ENCODE measurements around the gene FLT1. TPM values are rescaled to one million over a fixed set of nuclear protein-coding genes. Genes with fewer than 3 reads are reported as not detected.
A peak's percentile ranks its signal among the peaks of the same experiment; 100 is the strongest.

The FLT1 gene
- total RNA-seq, 1 experiment from 2014 or later: 1.6 TPM

- H3K36me3 ChIP-seq: no peaks in the 10 kb centered on the region
- no peaks in the 10 kb centered on the region for H3K27me3 ChIP-seq (replicated peaks)
- no peak overlapping the region for H3K4me3 ChIP-seq
- H3K4me1 ChIP-seq (replicated peaks): peaks cover 24% of the 10 kb centered on the region
- no peaks in the 10 kb centered on the region for H3K9me3 ChIP-seq (replicated peaks)
- no peak overlapping the region for H3K27ac ChIP-seq
- no peak for DNase-seq (ENCODE audit: low read depth in 1 of 2, low spot score in 2 of 2)
Observed at GRCh38 chr13:28533441-28534166, 38.7 kb upstream of the FLT1 start.

GRCh38 chr13:28533125-28533436 lies 38.2 kb upstream of the FLT1 start:
- peak overlapping the region; percentile 55 for H3K4me3 ChIP-seq

GRCh38 chr13:28532388-28533124 lies 37.6 kb upstream of the FLT1 start:
- DNase-seq (ENCODE audit: low read depth in 1 of 2, low spot score in 2 of 2): peak; percentile 22 to 42
- H3K27me3 ChIP-seq (replicated peaks): no peaks in the 10 kb centered on the region

More at GRCh38 chr13:28533125-28533436, 38.2 kb upstream of the FLT1 start:
- Histone ChIP-seq H3K4me1 (replicated peaks) (peaks cover 24% of the 10 kb centered on the region), H3K27me3 (replicated peaks) (no peaks in the 10 kb centered on the region), H3K9me3 (replicated peaks) (no peaks in the 10 kb centered on the region), H3K36me3 (no peaks in the 10 kb centered on the region), H3K27ac (no peak overlapping the region)
- DNase-seq (ENCODE audit: low read depth in 1 of 2, low spot score in 2 of 2): no peak

GRCh38 chr13:28531845-28532387 lies 37.0 kb upstream of the FLT1 start:
- Histone ChIP-seq H3K4me3 (peak overlapping the region; percentile 55), H3K27ac (peak overlapping the region; percentile 45; the same call in 1 of the 2 replicates), H3K27me3 (replicated peaks) (no peaks in the 10 kb centered on the region), H3K36me3 (no peaks in the 10 kb centered on the region), H3K9me3 (replicated peaks) (no peaks in the 10 kb centered on the region), H3K4me1 (replicated peaks) (peaks cover 24% of the 10 kb centered on the region)
- peak; percentile 24 to 44 for DNase-seq (ENCODE audit: low read depth in 1 of 2, low spot score in 2 of 2)

More at GRCh38 chr13:28532388-28533124, 37.6 kb upstream of the FLT1 start:
- Histone ChIP-seq H3K4me3 (peak overlapping the region; percentile 55), H3K9me3 (replicated peaks) (no peaks in the 10 kb centered on the region), H3K36me3 (no peaks in the 10 kb centered on the region), H3K27ac (no peak overlapping the region; the same call in 1 of the 2 replicates), H3K4me1 (replicated peaks) (peaks cover 24% of the 10 kb centered on the region)

- peak overlapping the region; percentile 55 for H3K4me3 ChIP-seq
- H3K9me3 ChIP-seq (replicated peaks): no peaks in the 10 kb centered on the region
- peaks cover 24% of the 10 kb centered on the region for H3K4me1 ChIP-seq (replicated peaks)
- no peaks in the 10 kb centered on the region for H3K36me3 ChIP-seq
- H3K27ac ChIP-seq: peak overlapping the region; percentile 45
- no peaks in the 10 kb centered on the region for H3K27me3 ChIP-seq (replicated peaks)
- peak; percentile 36 to 41 for DNase-seq (ENCODE audit: low read depth in 1 of 2, low spot score in 2 of 2)
Observed at GRCh38 chr13:28531077-28531844, 36.3 kb upstream of the FLT1 start.

GRCh38 chr13:28530729-28531076 lies 35.8 kb upstream of the FLT1 start:
- no peaks in the 10 kb centered on the region for H3K36me3 ChIP-seq
- peak overlapping the region; percentile 55 for H3K4me3 ChIP-seq
- no peaks in the 10 kb centered on the region for H3K27me3 ChIP-seq (replicated peaks)
- peak overlapping the region; percentile 45 for H3K27ac ChIP-seq
- no peaks in the 10 kb centered on the region for H3K9me3 ChIP-seq (replicated peaks)
- H3K4me1 ChIP-seq (replicated peaks): peaks cover 24% of the 10 kb centered on the region
- DNase-seq (ENCODE audit: low read depth in 1 of 2, low spot score in 2 of 2): no peak

- no peaks in the 10 kb centered on the region for H3K36me3 ChIP-seq
- H3K4me3 ChIP-seq: no peak overlapping the region
- peaks cover 24% of the 10 kb centered on the region for H3K4me1 ChIP-seq (replicated peaks)
- H3K27me3 ChIP-seq (replicated peaks): no peaks in the 10 kb centered on the region
- H3K27ac ChIP-seq: no peak overlapping the region
- DNase-seq (ENCODE audit: low read depth in 1 of 2, low spot score in 2 of 2): no peak
- no peaks in the 10 kb centered on the region for H3K9me3 ChIP-seq (replicated peaks)
Observed at GRCh38 chr13:28529836-28530235, 34.9 kb upstream of the FLT1 start.

- no peaks in the 10 kb centered on the region for H3K36me3 ChIP-seq
- DNase-seq (ENCODE audit: low read depth in 1 of 2, low spot score in 2 of 2): peak in 1 of 2 experiments; percentile 6
- no peaks in the 10 kb centered on the region for H3K9me3 ChIP-seq (replicated peaks)
- H3K4me1 ChIP-seq (replicated peaks): peaks cover 24% of the 10 kb centered on the region
- no peaks in the 10 kb centered on the region for H3K27me3 ChIP-seq (replicated peaks)
- H3K27ac ChIP-seq: no peak overlapping the region
- no peak overlapping the region for H3K4me3 ChIP-seq
Observed at GRCh38 chr13:28528848-28529247, 33.9 kb upstream of the FLT1 start.

GRCh38 chr13:28528388-28528787 lies 33.5 kb upstream of the FLT1 start:
- H3K27ac ChIP-seq: no peak overlapping the region
- no peaks in the 10 kb centered on the region for H3K27me3 ChIP-seq (replicated peaks)
- H3K36me3 ChIP-seq: no peaks in the 10 kb centered on the region
- H3K9me3 ChIP-seq (replicated peaks): no peaks in the 10 kb centered on the region
- no peak for DNase-seq (ENCODE audit: low read depth in 1 of 2, low spot score in 2 of 2)
- peaks cover 24% of the 10 kb centered on the region for H3K4me1 ChIP-seq (replicated peaks)
- H3K4me3 ChIP-seq: no peak overlapping the region

GRCh38 chr13:28527629-28528028 lies 32.7 kb upstream of the FLT1 start:
- no peak overlapping the region for H3K4me3 ChIP-seq
- no peaks in the 10 kb centered on the region for H3K27me3 ChIP-seq (replicated peaks)
- no peak for DNase-seq (ENCODE audit: low read depth in 1 of 2, low spot score in 2 of 2)
- H3K36me3 ChIP-seq: no peaks in the 10 kb centered on the region
- no peak overlapping the region for H3K27ac ChIP-seq
- no peaks in the 10 kb centered on the region for H3K9me3 ChIP-seq (replicated peaks)
- peaks cover 20% of the 10 kb centered on the region for H3K4me1 ChIP-seq (replicated peaks)

GRCh38 chr13:28526876-28527275 lies 31.9 kb upstream of the FLT1 start:
- no peaks in the 10 kb centered on the region for H3K27me3 ChIP-seq (replicated peaks)

GRCh38 chr13:28522871-28523270 lies 27.9 kb upstream of the FLT1 start:
- Histone ChIP-seq H3K4me3 (no peak overlapping the region), H3K27me3 (replicated peaks) (no peaks in the 10 kb centered on the region), H3K9me3 (replicated peaks) (no peaks in the 10 kb centered on the region), H3K4me1 (replicated peaks) (no peaks in the 10 kb centered on the region), H3K36me3 (no peaks in the 10 kb centered on the region), H3K27ac (no peak overlapping the region)
- DNase-seq (ENCODE audit: low read depth in 1 of 2, low spot score in 2 of 2): no peak

More at GRCh38 chr13:28526876-28527275, 31.9 kb upstream of the FLT1 start:
- DNase-seq (ENCODE audit: low read depth in 1 of 2, low spot score in 2 of 2): no peak
- H3K9me3 ChIP-seq (replicated peaks): no peaks in the 10 kb centered on the region
- peaks cover 15% of the 10 kb centered on the region for H3K4me1 ChIP-seq (replicated peaks)
- no peak overlapping the region for H3K4me3 ChIP-seq
- no peaks in the 10 kb centered on the region for H3K36me3 ChIP-seq
- no peak overlapping the region for H3K27ac ChIP-seq

GRCh38 chr13:28513745-28514144 lies 18.8 kb upstream of the FLT1 start:
- no peak for DNase-seq (ENCODE audit: low read depth in 1 of 2, low spot score in 2 of 2)
- H3K9me3 ChIP-seq (replicated peaks): no peaks in the 10 kb centered on the region
- no peaks in the 10 kb centered on the region for H3K36me3 ChIP-seq
- no peak overlapping the region for H3K27ac ChIP-seq
- peaks cover 2% of the 10 kb centered on the region; the same call in 1 of the 2 replicates for H3K27me3 ChIP-seq (replicated peaks)
- no peaks in the 10 kb centered on the region for H3K4me1 ChIP-seq (replicated peaks)
- no peak overlapping the region for H3K4me3 ChIP-seq

All from SJSA1 (cell line).